Left lung (tissue), 10 donors: ENCODE data around the gene ACKR3. TPM values are rescaled to one million over a fixed set of nuclear protein-coding genes. Genes with fewer than 3 reads are reported as not detected.
A peak's percentile ranks its signal among the peaks of the same experiment; 100 is the strongest.

Experiments used
- ATAC-seq: fragments of 200-7000 bp; cut with Tn5 transposase; one replicate; pipeline ENCODE4 v1.9.1; 2020; ENCODE audit warnings: moderate library complexity
- DNase-seq, 4 donors: peaks; one replicate each; pipeline ENCODE4 v3.0.0-alpha.2; 2013 to 2020
- H3K27ac ChIP-seq, 2 donors: fragments of 200-600 bp; sonication (generic) in 1 of 2; one replicate each; pipeline versions ENCODE4 v1.5.0 to v1.8.0; 2020 to 2021
- H3K27me3 ChIP-seq, 2 donors: fragments of 200-600 bp; sonication (generic) in 1 of 2; one replicate each; pipeline versions ENCODE4 v1.5.0 to v1.8.0; 2020 to 2021
- H3K36me3 ChIP-seq, 2 donors: fragments of 200-600 bp; sonication (generic) in 1 of 2; one replicate each; pipeline versions ENCODE4 v1.5.0 to v1.8.0; 2020 to 2021
- H3K4me1 ChIP-seq, 2 donors: fragments of 200-600 bp; one replicate each; pipeline ENCODE4 v1.8.0; 2021
- H3K4me3 ChIP-seq, 2 donors: fragments of 200-600 bp; sonication (generic) in 1 of 2; one replicate each; pipeline versions ENCODE4 v1.5.0 to v1.8.0; 2020 to 2021; ENCODE audit warnings: mild to moderate bottlenecking in 1 of 2
- H3K9me3 ChIP-seq, 2 donors: fragments of 200-600 bp; sonication (generic) in 1 of 2; one replicate each; pipeline versions ENCODE4 v1.5.0 to v1.8.0; 2020 to 2021
- intact Hi-C, 2 donors: fragments of 100-400 bp; cut with DNase I; formaldehyde crosslinking; loops; one replicate each; pipeline versions ENCODE4 v1.11.2 to v1.14.2; 2022
- polyA plus RNA-seq, 6 donors: library from polyadenylated mRNA; unstranded; fragments of 120-200 nt; gene quantifications; one replicate each; pipeline ENCODE4 v1.2.1, GENCODE V29; 2013; ENCODE audit not compliant: insufficient read length in 6 of 6
- total RNA-seq, 2 donors: library from RNA; stranded (reverse); fragmentation: NEBNext Ultra II Directional; extraction: Animal tissue kit (Norgen Biotek cat#: 25700); gene quantifications; one replicate each; pipeline ENCODE4 v1.2.1, GENCODE V29; 2021
- TF ChIP-seq, protein P1 (sequence below), 2 donors: fragments of 200-600 bp; sonication (generic) in 1 of 2; IDR thresholded peaks; one replicate each; pipeline versions ENCODE4 v1.5.0 to v1.8.0; 2021; ENCODE audit warnings: antibody characterized with exemption in 2 of 2
- donor health status: DM: no; HTN: yes; CAD: no.
- donor health status: DM: no; HTN: no; CAD: no.

ACKR3 gene
- total and polyA plus RNA-seq, 8 donors: 9.9 to 49.3 (median 33.3) TPM

- H3K4me3 ChIP-seq: no peak overlapping the region
- H3K27ac ChIP-seq: no peak overlapping the region
- DNase-seq (no peak), ATAC-seq (peak; percentile 29)
- H3K4me1 ChIP-seq: peaks cover 0 to 6% of the 10 kb centered on the region in 2 donors
- H3K36me3 ChIP-seq: no peaks in the 10 kb centered on the region
- peaks cover 0 to 6% of the 10 kb centered on the region in 2 donors for H3K27me3 ChIP-seq
- TF ChIP-seq, protein P1, sequence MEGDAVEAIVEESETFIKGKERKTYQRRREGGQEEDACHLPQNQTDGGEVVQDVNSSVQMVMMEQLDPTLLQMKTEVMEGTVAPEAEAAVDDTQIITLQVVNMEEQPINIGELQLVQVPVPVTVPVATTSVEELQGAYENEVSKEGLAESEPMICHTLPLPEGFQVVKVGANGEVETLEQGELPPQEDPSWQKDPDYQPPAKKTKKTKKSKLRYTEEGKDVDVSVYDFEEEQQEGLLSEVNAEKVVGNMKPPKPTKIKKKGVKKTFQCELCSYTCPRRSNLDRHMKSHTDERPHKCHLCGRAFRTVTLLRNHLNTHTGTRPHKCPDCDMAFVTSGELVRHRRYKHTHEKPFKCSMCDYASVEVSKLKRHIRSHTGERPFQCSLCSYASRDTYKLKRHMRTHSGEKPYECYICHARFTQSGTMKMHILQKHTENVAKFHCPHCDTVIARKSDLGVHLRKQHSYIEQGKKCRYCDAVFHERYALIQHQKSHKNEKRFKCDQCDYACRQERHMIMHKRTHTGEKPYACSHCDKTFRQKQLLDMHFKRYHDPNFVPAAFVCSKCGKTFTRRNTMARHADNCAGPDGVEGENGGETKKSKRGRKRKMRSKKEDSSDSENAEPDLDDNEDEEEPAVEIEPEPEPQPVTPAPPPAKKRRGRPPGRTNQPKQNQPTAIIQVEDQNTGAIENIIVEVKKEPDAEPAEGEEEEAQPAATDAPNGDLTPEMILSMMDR (IDR thresholded peaks at IDR 0.05): peak; percentile 35 to 37
- H3K9me3 ChIP-seq: peaks cover 0 to 3% of the 10 kb centered on the region in 2 donors
- intact Hi-C loops: loop anchor here in 1 of 2 donors (10.0 kb wide), 2 partner anchors 48 to 208 kb away; no protein-coding TSS in a partner anchor
These were observed 7.2 kb upstream of the ACKR3 start for GRCh38 chr2:236562434-236562833.

- TF ChIP-seq, protein P1 (IDR thresholded peaks at IDR 0.05): no peak
- ATAC-seq: no peak
- Histone ChIP-seq H3K4me3 (no peak overlapping the region), H3K4me1 (peaks cover 4 to 21% of the 10 kb centered on the region in 2 donors), H3K36me3 (no peaks in the 10 kb centered on the region), H3K27me3 (peaks cover 0 to 21% of the 10 kb centered on the region in 2 donors), H3K27ac (no peak overlapping the region), H3K9me3 (peaks cover 0 to 3% of the 10 kb centered on the region in 2 donors)
- intact Hi-C loops: loop anchor here in 1 of 2 donors (10.0 kb wide), 2 partner anchors 49 to 209 kb away; no protein-coding TSS in a partner anchor
- no peak for DNase-seq
These were observed 5.7 kb upstream of the ACKR3 start for GRCh38 chr2:236563953-236564352.

DNA sequence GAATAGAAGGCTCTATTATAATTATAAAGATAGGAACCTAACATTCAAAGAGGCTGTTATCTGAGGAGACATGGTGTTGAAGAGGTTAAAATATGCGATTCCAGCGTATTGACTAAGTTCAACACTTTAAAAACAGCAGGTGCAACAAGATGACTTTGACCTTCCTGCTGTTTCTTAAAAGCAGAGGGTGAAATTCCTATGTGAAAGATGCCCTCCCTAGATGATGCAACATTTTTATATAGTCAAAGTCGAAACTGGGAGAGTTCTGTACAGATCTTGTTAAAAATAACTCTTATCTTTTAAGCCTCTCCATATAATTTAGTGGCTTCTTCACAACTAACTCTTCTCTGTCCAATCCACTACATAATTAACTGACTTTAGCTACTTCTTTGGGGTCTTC lies 4.4 kb upstream of the ACKR3 start:
- peaks cover 0 to 27% of the 10 kb centered on the region in 2 donors for H3K27me3 ChIP-seq
- peaks cover 0 to 3% of the 10 kb centered on the region in 2 donors for H3K9me3 ChIP-seq
- intact Hi-C loops: loop anchor here in 1 of 2 donors (10.0 kb wide), 2 partner anchors 50 to 210 kb away; no protein-coding TSS in a partner anchor
- peaks cover 12 to 33% of the 10 kb centered on the region in 2 donors for H3K4me1 ChIP-seq
- no peak overlapping the region for H3K27ac ChIP-seq
- no peak for DNase-seq
- no peak for ATAC-seq
- no peaks in the 10 kb centered on the region for H3K36me3 ChIP-seq
- TF ChIP-seq, protein P1 (IDR thresholded peaks at IDR 0.05): no peak
- H3K4me3 ChIP-seq: no peak overlapping the region

- Histone ChIP-seq H3K4me3 (no peak overlapping the region), H3K36me3 (no peaks in the 10 kb centered on the region), H3K4me1 (peaks cover 12 to 41% of the 10 kb centered on the region in 2 donors), H3K9me3 (peaks cover 0 to 3% of the 10 kb centered on the region in 2 donors), H3K27me3 (peaks cover 0 to 27% of the 10 kb centered on the region in 2 donors), H3K27ac (no peak overlapping the region)
- TF ChIP-seq, protein P1 (IDR thresholded peaks at IDR 0.05): no peak
- DNase-seq (peak in 1 of 4 donors; percentile 58), ATAC-seq (no peak)
- intact Hi-C loops: loop anchor here in 1 of 2 donors (10.0 kb wide), 2 partner anchors 51 to 211 kb away; no protein-coding TSS in a partner anchor
These were observed 3.7 kb upstream of the ACKR3 start for GRCh38 chr2:236565879-236566402.

- TF ChIP-seq, protein P1 (IDR thresholded peaks at IDR 0.05): no peak
- peaks cover 0 to 27% of the 10 kb centered on the region in 2 donors for H3K27me3 ChIP-seq
- H3K4me3 ChIP-seq: no peak overlapping the region
- intact Hi-C loops: loop anchor here in 1 of 2 donors (10.0 kb wide), 2 partner anchors 52 to 212 kb away; no protein-coding TSS in a partner anchor
- peaks cover 0 to 3% of the 10 kb centered on the region in 2 donors for H3K9me3 ChIP-seq
- ATAC-seq: no peak
- H3K4me1 ChIP-seq: peaks cover 12 to 42% of the 10 kb centered on the region in 2 donors
- no peak for DNase-seq
- no peaks in the 10 kb centered on the region for H3K36me3 ChIP-seq
- no peak overlapping the region for H3K27ac ChIP-seq
These were observed 3.0 kb upstream of the ACKR3 start for GRCh38 chr2:236566596-236566995.
